Thymus (tissue), 11 donors: Measurements from ENCODE around the gene MIS18A. TPM values are rescaled to one million over a fixed set of nuclear protein-coding genes. Genes with fewer than 3 reads are reported as not detected.

Experiments used
- DNase-seq, 9 donors: peaks; one replicate each; pipeline ENCODE4 v3.0.0-alpha.2; 2013; ENCODE audit warnings: low spot score in 9 of 9, low read depth in 6 of 9, missing footprints in 1 of 9
- H3K27ac ChIP-seq, 2 donors: one replicate each; pipeline ENCODE4 v1.5.1; 2013; ENCODE audit warnings: control low read depth in 1 of 2, low read depth in 1 of 2, low read length in 1 of 2, mild to moderate bottlenecking in 1 of 2, moderate library complexity in 1 of 2
- H3K27me3 ChIP-seq, 2 donors: one replicate each; pipeline ENCODE4 v1.5.1; 2013; ENCODE audit warnings: low read length in 1 of 2; ENCODE audit not compliant: control insufficient read depth in 2 of 2, insufficient read depth in 1 of 2
- H3K36me3 ChIP-seq, 2 donors: one replicate each; pipeline ENCODE4 v1.5.1; 2013; ENCODE audit warnings: low read length in 1 of 2, mild to moderate bottlenecking in 1 of 2, moderate library complexity in 1 of 2; ENCODE audit not compliant: control insufficient read depth in 2 of 2, insufficient read depth in 2 of 2
- H3K4me1 ChIP-seq, 2 donors: one replicate each; pipeline ENCODE4 v1.5.1; 2013; ENCODE audit warnings: low read length in 2 of 2; ENCODE audit not compliant: control insufficient read depth in 2 of 2, insufficient read depth in 2 of 2
- H3K4me3 ChIP-seq, 2 donors: one replicate each; pipeline ENCODE4 v1.5.1; 2013; ENCODE audit warnings: low read length in 2 of 2, control low read depth in 1 of 2, mild to moderate bottlenecking in 1 of 2
- H3K9me3 ChIP-seq, 2 donors: one replicate each; pipeline ENCODE4 v1.5.1; 2013; ENCODE audit warnings: low read length in 1 of 2, mild to moderate bottlenecking in 1 of 2; ENCODE audit not compliant: control insufficient read depth in 2 of 2, insufficient read depth in 1 of 2
- WGBS: extraction: QIAGEN DNeasy Blood & Tissue Kit; methylation state at CpG from one replicate; pipeline ENCODE4 v1.1.7; 2013; 5-methylcytosine and 5-hydroxymethylcytosine counted together
- polyA plus RNA-seq: library from polyadenylated mRNA; stranded (reverse); fragments of 200-250 nt; gene quantifications from one replicate; pipeline ENCODE4 v1.2.3, GENCODE V29; 2013
- total RNA-seq: library from RNA; stranded (reverse); fragments of 120-200 nt; gene quantifications from one replicate; pipeline ENCODE4 v1.2.4, GENCODE V29; 2013
- donor health status: healthy.

The MIS18A gene
- total and polyA plus RNA-seq, 2 donors, result 12.5 to 16.5 TPM

GRCh38 chr21:32252136-32252535, 26.7 kb downstream of the MIS18A start:
- H3K27me3 ChIP-seq, result peaks cover 0 to 2% of the 10 kb centered on the region in 2 donors
- H3K36me3 ChIP-seq, result no peaks in the 10 kb centered on the region
- H3K4me1 ChIP-seq, result no peaks in the 10 kb centered on the region
- H3K27ac ChIP-seq, result no peak overlapping the region
- no peak overlapping the region for H3K4me3 ChIP-seq
- H3K9me3 ChIP-seq, result peaks cover 0 to 2% of the 10 kb centered on the region in 2 donors
- no peak for DNase-seq

DNA sequence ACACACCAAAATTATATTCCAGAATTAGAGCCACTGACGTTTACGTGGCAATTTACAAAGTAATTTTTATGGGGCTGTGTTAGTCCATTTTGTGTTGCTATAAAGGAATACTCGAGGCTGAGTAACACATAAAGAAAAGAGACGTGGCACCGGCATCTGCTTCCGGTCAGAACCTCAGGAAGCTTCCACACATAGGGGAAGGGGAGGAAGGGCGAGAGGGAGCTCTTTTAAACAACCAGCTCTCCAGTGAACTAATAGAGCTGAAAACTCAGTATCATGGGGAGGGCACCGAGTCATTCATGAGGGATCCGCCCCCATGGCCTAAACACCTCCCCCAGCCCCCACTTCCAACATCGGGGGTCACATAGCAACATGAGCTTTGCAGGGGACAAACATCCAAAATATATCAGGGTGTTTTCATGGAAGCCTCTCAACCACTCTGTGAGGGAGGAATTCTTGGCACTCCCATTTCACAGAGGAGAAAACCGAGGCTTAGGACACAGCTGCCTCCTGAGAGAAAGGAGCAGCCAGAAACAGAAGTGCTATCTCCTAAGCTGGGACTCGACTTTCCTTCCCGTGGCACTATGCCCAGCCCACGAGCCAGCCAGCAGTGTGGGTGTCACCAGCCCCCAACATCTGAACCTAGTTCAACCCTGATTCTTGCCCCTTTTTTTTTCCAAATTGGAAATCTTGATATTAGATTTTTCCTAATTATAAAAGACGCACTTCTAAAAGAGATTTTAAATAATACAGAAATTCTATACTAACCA, 29.2 kb downstream of the MIS18A start:
- H3K9me3 ChIP-seq, result peaks cover 0 to 2% of the 10 kb centered on the region in 2 donors

GRCh38 chr21:32248571-32249461, 30.0 kb downstream of the MIS18A start:
- Histone ChIP-seq H3K9me3 (peaks cover 0 to 2% of the 10 kb centered on the region in 2 donors), H3K4me3 (no peak overlapping the region), H3K27me3 (peaks cover 0 to 2% of the 10 kb centered on the region in 2 donors), H3K27ac (no peak overlapping the region), H3K36me3 (no peaks in the 10 kb centered on the region), H3K4me1 (no peaks in the 10 kb centered on the region)
- WGBS, result 86% methylated on average over 14 of the region's 14 CpGs
- DNase-seq, result no peak

More for the DNA sequence above, 29.2 kb downstream of the MIS18A start:
- Histone ChIP-seq H3K36me3 (no peaks in the 10 kb centered on the region), H3K4me1 (no peaks in the 10 kb centered on the region), H3K27me3 (peaks cover 0 to 2% of the 10 kb centered on the region in 2 donors), H3K4me3 (no peak overlapping the region), H3K27ac (no peak overlapping the region)
- DNase-seq, result no peak
- WGBS, result 88% methylated on average over 15 of the region's 15 CpGs

GRCh38 chr21:32246571-32247140, 32.2 kb downstream of the MIS18A start:
- no peaks in the 10 kb centered on the region for H3K4me1 ChIP-seq
- H3K36me3 ChIP-seq, result no peaks in the 10 kb centered on the region
- H3K27ac ChIP-seq, result no peak overlapping the region
- no peak for DNase-seq
- H3K9me3 ChIP-seq, result peaks cover 0 to 2% of the 10 kb centered on the region in 2 donors
- no peak overlapping the region for H3K4me3 ChIP-seq
- H3K27me3 ChIP-seq, result no peaks in the 10 kb centered on the region
- 91% methylated on average over 9 of the region's 9 CpGs for WGBS

DNA sequence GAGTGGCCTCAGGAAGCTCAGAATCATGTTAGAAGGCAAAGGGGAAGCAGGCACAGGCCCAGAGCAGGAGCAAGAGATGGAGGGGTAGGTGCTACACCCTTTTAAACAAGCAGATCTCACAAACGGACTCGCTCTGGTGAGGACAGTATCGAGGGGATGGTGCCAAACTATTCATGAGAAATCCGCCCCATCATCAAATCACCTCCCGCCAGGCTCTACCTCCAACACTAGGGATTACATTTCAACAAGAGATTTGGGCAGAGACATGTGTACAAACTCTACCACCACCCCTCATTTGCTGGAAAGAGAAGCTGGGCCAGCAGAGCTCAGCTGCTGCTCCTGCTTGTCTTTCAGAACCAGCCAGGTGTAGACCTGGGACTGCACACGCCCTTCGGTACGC, 32.9 kb downstream of the MIS18A start:
- Histone ChIP-seq H3K9me3 (peaks cover 0 to 2% of the 10 kb centered on the region in 2 donors), H3K27ac (no peak overlapping the region), H3K4me1 (no peaks in the 10 kb centered on the region), H3K4me3 (no peak overlapping the region), H3K36me3 (no peaks in the 10 kb centered on the region), H3K27me3 (no peaks in the 10 kb centered on the region)
- 92% methylated on average over 8 of the region's 8 CpGs for WGBS
- no peak for DNase-seq

GRCh38 chr21:32240851-32241687, 37.8 kb downstream of the MIS18A start:
- 90% methylated on average over 7 of the region's 7 CpGs for WGBS
- DNase-seq, result no peak
- Histone ChIP-seq H3K4me3 (no peak overlapping the region), H3K27me3 (no peaks in the 10 kb centered on the region), H3K36me3 (no peaks in the 10 kb centered on the region), H3K27ac (no peak overlapping the region), H3K4me1 (no peaks in the 10 kb centered on the region), H3K9me3 (no peaks in the 10 kb centered on the region)

- no peak overlapping the region for H3K4me3 ChIP-seq
- 77% methylated on average over 8 of the region's 8 CpGs for WGBS
- no peaks in the 10 kb centered on the region for H3K36me3 ChIP-seq
- H3K4me1 ChIP-seq, result no peaks in the 10 kb centered on the region
- no peaks in the 10 kb centered on the region for H3K27me3 ChIP-seq
- H3K27ac ChIP-seq, result no peak overlapping the region
- no peak for DNase-seq
- H3K9me3 ChIP-seq, result no peaks in the 10 kb centered on the region
These were observed 39.3 kb downstream of the MIS18A start for GRCh38 chr21:32239551-32239950.

DNA sequence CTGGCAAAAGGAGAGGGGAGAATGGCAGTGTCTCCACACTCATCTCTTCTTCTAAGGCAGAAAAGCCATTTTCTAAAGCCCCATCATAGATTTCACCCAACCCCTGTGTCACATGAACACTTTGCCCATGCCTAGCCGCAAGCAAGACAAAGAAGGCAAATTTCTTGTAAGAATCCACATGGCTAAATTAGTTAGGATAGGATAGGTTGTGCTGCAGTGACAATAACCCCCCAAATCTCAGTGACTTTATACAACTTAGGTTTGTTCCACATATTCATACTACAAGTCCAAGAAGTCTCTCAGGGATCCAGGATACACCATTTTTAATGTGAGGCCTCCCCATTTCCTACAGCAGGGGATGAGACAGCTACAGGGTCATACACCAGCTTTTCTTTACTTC, 40.8 kb downstream of the MIS18A start:
- no peak for DNase-seq
- no peaks in the 10 kb centered on the region for H3K36me3 ChIP-seq
- 99% methylated on average over 1 of the region's 1 CpG for WGBS
- H3K27me3 ChIP-seq, result no peaks in the 10 kb centered on the region
- H3K4me1 ChIP-seq, result no peaks in the 10 kb centered on the region
- no peak overlapping the region for H3K27ac ChIP-seq
- no peaks in the 10 kb centered on the region for H3K9me3 ChIP-seq
- H3K4me3 ChIP-seq, result no peak overlapping the region
